WI38 (cell line): Measurements from ENCODE around the gene LY6G5C.

ENCODE experiments used
- H3K4me3 ChIP-seq: 2 replicates; pipeline ENCODE4 v1.5.1; 2011; ENCODE audit warnings: low read depth, mild to moderate bottlenecking, control low read depth, low read length
- CTCF ChIP-seq: IDR thresholded peaks from 2 replicates; pipeline ENCODE4 v1.5.1; 2012; ENCODE audit warnings: low read depth, mild to moderate bottlenecking, control low read depth, low read length

The LY6G5C gene

GRCh38 chr6:31645325-31645724 is 35.5 kb downstream of the LY6G5C start:
- no peak overlapping the region for H3K4me3 ChIP-seq
- no peak for TF ChIP-seq CTCF

- no peak overlapping the region for H3K4me3 ChIP-seq
- TF ChIP-seq CTCF = no peak
These were observed 36.9 kb downstream of the LY6G5C start for GRCh38 chr6:31643818-31644454.

DNA sequence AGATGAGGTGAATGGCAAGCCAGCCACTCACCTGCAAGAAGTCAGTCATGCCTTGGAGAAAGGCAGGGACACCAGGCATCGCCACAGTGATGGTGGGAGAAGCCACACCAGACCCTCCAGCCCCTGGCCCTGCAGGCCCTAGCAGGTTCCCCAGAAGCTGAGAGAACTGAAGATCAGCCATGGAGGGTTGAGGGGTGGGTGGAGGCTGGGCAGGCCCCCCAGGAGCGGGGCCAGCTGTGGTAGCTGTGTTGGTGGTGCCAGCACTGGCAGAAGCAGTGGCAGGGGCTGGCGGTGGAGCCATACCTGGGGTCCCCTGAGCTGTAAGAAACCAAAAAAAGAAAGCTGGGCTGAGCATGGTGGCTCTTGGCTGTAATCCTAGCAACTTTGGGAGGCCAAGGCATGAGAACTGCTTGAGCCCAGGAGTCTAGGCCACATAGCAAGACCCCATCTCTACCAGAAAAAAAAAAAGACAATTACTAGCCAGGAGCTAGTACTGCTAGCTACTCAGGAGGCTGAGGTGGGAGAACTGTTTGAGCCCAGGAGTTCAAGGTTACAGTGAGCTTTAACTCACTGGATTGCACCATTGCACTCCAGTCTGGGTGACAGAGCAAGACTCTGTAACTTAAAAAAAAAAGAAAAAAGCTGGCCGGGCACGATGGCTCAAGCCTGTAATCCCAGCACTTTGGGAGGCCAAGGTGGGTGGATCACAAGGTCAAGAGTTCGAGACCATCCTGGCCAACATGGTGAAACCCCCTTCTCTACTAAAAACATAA is 37.9 kb downstream of the LY6G5C start:
- no peak for TF ChIP-seq CTCF
- no peak overlapping the region for H3K4me3 ChIP-seq

DNA sequence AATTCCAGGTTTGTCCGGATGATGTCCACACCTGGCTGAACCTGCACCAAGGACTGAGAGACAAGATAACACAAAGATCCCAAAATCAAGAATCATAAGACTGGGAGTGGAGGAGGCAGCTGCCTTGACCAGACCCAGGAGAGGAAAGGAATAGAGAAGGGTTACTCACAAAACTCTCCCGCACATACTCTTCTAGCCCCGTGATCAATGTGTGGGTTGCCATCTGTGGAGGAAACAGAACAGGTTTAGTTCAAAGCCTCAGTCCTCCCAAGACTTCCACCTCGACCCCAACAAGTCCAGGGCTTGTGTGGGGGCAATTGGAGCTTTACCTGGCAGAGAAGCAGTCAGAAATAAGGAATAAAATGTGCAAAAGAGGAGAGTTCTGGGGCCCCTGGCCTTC is 39.5 kb downstream of the LY6G5C start:
- no peak overlapping the region for H3K4me3 ChIP-seq
- no peak for TF ChIP-seq CTCF

DNA sequence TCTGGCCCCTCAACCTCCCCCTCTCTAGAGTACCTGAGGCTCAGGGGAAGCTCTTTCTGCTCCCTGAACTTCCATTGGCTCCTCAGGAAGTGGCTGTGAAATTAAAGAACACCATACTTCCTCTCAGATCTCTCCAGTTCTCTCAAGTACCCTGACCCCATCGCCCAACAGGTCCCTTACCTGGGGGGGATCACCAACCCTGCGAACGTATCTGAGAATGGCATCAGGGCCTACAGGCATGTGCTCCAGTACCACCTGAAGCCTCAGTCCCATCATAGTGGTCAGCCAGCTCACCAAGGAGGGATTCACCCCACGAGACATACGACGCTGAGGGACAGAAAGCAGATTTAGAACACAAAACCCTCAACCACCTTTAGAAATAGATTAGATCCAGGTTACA is 40.3 kb downstream of the LY6G5C start:
- no peak overlapping the region for H3K4me3 ChIP-seq
- no peak for TF ChIP-seq CTCF

- H3K4me3 ChIP-seq = no peak overlapping the region
- no peak for TF ChIP-seq CTCF
These were observed 41.4 kb downstream of the LY6G5C start for GRCh38 chr6:31639449-31639861.

GRCh38 chr6:31639043-31639442 is 41.8 kb downstream of the LY6G5C start:
- H3K4me3 ChIP-seq = no peak overlapping the region
- no peak for TF ChIP-seq CTCF
